D341Med (cell line): ENCODE data around the gene MID1.
A peak's percentile ranks its signal among the peaks of the same experiment; 100 is the strongest.
"Not testable (repeated sequence)": the region's sequence is repeated elsewhere in the genome, so short reads cannot be mapped to it uniquely, and the experiment has no call there.

Experiments used
- DNase-seq: peaks from one replicate; pipeline ENCODE4 v3.0.0; 2012; ENCODE audit warnings: low spot score

MID1 gene

DNA sequence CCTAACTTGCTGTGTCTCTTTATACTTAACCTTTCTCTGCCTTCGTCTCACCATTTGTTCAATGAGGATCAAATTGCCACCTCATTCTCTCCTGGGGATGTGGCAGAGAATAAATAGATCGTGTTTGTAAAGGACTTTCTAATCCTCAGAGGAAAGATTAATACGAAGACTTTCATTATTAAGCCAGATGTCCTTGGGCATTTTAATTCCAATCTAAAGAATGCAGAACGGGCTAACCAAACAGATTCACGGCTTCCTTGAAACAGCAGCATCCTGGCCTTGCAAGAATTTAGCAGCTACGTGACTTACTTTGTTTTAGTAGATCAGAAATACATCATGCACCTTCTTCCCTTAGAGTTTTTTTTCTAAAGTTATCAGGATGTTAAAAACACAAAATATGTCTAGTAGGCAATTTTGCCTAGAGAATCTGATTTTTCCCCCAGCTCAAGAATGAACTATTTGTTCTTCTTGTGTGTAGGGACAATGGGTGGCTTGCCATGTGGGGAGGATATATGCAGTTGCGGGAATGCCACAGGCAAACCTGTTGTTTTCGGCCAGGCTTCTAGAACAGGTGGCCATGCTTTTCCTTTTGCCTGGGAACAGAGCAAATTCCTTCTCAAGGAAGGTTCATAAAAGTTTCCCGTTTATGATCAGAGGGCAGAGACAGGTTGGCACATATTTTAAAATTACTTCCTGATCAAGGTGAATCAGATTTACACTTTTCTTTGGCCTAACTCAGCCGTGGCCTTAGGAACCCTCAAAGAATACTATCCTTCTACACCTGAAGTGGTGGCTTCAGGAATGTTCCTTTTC, 3.0 kb downstream of the MID1 start:
- DNase-seq: no peak

DNA sequence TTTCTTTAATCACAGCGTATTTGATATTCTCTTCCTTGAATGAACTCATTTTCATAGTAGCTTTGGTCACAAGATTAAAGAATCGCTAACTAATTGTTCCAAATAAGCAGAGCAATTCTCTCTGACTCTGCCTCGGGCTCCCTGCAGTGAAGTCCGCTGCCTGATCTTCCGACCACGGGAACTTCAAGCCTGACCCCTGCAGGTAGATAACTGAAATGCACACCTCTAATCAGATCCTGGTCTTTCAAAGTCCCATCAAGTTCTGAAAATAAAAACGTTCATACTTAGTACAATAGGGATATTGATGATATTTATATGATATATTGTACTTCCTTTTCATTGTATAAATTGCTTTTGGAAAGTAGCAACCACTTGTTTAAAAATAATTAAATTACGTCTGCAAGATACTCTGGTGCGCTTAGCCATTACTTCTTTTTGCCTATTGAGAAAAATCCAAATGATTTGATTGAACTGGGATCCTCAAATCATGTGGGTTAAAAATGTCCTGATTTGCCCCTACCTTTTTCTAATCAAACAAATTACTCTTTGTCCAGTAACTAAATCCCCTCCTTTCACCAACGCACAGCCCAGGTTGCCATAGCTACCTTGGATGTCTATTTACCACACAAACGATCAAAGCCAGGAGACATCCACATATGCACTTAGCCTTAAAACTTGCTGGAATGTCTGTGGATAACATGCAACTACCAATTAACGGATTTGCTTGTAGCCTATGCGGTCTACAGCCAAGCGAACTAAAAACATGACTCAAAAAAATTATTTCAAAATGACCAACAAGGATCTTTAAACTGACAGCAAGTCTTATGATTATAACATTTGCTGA, 4.2 kb downstream of the MID1 start:
- peak; percentile 56 for DNase-seq

DNA sequence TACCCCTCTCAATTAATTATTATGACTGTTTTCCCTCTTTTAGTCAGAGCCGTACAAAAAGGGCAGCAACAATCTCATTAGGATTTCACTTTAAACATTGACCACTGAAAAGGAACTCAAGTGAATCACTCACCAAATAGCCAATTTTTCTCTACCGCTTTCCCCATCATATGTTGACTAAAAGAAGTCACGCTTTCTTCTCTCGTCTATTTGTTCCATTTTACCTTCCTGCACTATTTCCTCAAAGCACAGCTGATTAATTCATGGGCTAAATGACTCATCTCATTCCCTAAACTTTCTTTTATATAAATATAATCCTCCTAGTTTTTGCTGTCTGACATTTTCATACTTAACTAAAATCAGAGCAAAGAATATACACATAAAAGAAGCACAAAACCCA, 8.2 kb downstream of the MID1 start:
- DNase-seq: no peak

DNA sequence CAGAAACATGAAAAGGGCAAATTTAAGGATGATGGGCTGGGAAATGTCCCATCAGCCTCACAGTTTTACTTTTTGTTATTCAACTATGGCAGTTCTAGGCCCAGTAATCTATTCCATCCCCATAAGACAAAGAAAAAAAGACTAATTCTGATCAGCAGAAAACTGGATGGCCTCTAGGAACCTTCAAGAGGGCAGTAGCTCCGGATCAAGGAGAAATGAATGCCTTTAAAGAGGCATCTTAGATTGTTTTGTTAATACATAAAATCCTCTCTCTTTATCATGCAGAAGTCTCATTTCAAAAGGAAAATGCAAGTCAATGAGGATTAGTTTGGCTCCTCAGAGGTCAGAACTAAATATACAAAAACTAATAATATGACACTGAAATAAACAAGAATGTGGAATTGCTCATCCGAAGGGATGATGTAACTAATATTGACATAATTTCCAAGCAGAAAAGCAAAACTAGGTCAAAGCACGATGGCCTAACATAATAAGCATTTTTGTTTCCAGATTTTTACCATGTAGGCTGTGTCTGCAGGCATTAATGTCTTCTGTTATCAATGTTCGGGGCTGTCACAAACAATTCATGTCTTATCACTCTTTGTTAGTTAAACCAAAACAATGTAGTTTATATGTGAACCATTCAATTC, 8.8 kb downstream of the MID1 start:
- no peak for DNase-seq

DNA sequence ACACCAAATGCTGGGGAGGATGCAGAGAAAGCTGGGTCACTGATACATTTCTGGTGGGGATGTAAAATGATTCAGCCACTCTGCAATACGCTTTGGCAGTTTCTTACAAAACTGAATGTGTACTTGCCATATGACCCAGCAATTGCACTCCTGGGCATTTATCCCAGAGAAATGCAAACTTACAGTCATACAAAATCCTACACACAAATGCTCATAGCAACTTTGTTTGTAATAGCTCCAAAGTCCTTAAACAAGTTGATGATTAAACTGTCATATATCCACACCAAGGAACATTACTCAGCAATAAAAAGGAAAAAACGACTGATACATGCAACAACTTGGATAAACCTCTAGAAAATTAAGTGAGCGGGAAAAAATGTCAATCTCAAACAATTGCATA, 12.3 kb downstream of the MID1 start:
- no peak for DNase-seq

DNA sequence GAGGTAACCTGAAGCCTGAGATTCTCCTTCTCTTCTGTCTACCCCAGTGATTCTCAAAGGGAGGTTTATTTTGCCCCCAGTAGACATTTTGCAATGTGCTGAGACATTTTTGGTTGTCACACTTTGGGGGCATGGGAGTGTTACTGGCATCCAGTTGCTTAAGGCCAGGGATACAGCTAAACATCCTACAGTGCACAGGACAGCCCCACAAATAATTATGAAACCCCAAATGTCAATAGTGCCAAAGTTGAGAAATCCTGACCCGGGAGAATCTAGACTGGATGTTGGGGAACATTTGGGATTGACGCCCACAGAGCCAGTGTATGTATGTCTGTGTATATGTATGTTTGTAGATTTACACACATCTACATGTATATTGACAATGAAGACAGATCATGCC, 13.2 kb downstream of the MID1 start:
- DNase-seq: no peak

- no peak for DNase-seq
Observed at GRCh38 chrX:10603612-10604011, 16.8 kb downstream of the MID1 start.

GRCh38 chrX:10602646-10603045, 17.7 kb downstream of the MID1 start:
- DNase-seq: no peak

DNA sequence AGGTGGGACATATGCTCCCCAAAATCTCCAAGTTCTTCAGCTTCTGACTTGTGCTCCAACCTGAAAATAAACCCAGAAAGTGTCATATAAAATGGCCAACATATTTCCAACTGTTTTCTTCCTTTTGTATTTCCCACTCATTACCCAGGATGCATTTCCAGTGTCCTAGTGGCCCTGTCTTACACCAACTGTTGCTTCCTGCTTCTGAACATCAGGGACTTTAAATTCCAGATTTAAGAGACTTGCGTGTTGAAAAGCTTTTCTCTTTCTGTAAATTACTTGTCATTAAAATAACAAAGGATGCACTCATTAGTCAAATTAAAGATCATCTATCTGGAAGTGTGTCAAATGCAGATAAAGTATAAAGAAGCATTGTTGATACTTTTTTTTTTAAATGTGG, 19.9 kb downstream of the MID1 start:
- DNase-seq: no peak

DNA sequence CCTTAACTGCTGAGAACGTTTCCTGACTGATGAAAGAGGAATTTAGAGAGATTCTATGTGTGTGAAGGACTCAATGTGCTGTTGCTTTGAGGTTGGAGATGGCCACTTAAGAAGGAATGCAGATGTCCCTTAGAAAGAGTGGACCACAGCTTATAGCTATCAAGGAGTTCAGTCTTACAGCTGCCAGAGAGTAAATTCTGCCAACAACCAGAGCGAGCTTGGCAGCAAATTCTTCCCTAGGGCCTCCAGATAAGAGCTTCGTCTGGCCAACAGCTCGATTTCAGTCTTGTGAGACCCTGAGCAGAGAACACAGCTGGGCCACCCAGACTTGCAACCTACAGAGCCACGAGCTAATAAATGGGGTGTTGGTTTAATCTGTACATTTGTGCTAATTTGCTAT, 21.8 kb downstream of the MID1 start:
- DNase-seq: no peak

DNA sequence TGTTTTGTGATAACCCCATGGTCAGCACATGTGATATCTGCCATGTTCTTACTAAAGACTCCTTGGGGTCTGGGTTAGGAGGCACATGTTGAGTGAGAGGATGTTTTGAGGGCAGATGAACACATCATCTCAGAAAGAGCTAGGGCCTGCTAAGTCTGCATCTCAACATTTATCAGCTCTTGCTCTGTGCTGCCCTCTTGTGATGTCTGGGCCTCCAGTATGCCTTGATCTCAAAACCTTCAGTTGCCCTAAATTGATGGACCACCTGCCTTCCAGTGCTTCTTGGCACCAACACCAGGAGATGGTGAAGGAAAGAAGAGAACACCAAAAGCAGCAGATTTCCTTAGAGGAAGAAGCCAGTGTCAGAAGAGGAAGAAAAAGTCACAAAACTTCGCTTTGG, 22.5 kb downstream of the MID1 start:
- no peak for DNase-seq

- DNase-seq: no peak
Observed at GRCh38 chrX:10591363-10592335, 28.7 kb downstream of the MID1 start.

- not testable (repeated sequence) for DNase-seq
Observed at GRCh38 chrX:10589787-10590186, 30.6 kb downstream of the MID1 start.

DNA sequence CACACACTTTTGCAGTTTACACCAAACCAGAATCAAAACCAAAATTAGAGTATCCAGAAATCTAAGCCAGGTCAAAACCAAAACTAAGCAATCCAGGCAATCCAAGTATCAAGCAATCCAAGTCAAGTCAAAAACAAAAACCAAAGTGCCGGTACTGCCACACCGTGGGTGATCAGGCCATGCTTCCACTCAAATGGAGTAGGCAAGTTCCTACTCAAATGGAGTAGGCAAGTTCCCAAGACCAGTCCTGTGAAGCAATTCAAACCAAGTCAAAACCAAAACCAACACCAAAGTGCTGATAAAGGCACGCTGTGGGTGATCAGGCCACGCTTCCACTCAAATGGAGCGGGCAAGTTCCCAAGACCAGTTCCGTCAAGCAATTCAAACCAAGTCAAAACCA, 31.3 kb downstream of the MID1 start:
- no peak for DNase-seq

DNA sequence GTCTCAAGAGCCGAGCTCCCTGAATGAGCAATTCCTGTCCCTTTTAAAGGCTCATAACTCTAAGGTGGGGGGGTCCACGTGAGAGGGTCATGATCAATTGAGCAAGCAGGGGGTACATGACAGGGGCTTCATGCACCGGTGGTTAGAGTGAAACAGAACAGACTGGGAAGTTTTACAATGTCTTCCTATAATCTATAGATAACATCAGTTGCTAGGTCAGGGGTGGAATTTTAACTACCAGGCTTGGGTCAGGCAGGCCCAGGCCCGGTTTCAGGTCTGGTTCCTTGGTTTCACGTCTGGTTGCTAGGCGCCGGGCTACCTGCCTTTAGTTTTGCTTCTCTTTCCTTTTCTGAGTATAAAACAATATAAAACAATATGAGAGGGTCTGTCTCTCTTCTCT, 35.5 kb downstream of the MID1 start:
- DNase-seq: not testable (repeated sequence)

GRCh38 chrX:10582945-10583344, 37.4 kb downstream of the MID1 start:
- no peak for DNase-seq

DNA sequence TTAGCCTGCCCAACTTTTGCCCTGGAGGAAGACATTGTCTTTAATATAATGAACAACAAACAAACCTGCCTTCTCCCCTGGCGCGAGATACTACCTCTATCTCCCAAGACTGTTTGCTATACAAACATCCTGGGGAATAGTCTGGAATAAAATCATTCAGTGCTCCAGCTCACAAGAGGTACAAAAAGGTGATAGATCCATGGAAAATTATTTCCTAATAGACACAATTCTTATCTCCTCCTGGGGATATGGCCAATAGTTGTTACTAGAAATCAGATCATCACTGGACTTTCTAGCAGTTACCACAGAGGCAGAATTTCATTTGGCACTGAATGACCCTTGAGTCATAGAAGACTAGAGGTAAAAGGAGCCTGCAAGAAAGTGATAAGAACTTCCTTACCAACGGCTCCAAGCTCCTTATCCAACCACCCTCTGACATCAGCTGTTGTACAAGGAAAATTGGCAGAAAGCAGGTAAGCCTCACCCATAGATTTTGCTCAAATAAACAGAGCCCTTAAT, 38.1 kb downstream of the MID1 start:
- no peak for DNase-seq

GRCh38 chrX:10579112-10580011, 41.0 kb downstream of the MID1 start:
- DNase-seq: no peak

DNA sequence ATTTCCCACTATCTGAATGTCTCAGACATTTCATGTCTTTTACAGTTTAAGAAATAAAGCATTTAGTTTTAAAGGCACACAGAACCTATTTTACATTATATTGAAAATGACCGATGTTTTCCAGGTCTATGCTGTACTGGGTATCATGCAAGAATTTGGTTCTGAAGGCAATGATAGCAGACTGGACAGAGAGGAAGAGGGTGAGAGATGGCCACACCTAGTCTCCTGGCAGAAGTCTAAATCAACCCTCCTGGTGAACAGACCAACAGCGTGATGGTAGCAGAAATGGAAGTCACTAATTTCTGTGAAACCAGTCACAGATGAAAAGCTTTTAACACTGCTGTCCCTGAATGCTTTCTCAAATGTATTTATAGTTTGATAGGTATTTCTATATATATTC, 41.9 kb downstream of the MID1 start:
- no peak for DNase-seq

- no peak for DNase-seq
Observed at GRCh38 chrX:10577853-10578252, 42.5 kb downstream of the MID1 start.
